Measurements from ENCODE around the gene GLA. TPM values are rescaled to one million over a fixed set of nuclear protein-coding genes. Genes with fewer than 3 reads are reported as not detected.
A peak's percentile ranks its signal among the peaks of the same experiment; 100 is the strongest.

Gene GLA
- total and polyA plus RNA-seq, 9 of the 15 experiments (the other 6 are each of a cell fraction or from before 2014, with no cell fraction given): 41.7 to 146 (median 73.8) TPM

DNA sequence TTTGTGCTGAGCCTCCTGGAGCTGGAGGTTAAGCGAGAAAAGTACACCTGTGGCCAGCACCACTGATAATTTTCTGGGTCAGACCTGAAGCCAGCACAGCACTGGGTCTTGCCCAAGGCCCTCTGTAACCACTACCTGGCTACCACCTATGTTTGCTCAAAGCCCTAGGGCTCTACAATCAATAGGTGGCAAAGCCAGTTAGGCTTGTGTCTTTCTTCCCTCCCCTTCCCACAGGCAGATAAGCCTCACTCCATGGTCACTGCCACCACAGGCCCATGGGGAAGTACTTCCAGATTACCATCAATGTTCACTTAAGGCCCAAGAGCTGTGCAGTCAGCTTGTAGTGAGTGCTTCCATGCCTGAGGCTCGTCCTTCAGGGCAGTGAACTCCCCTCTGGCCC is 42.4 kb upstream of the GLA start (continued):
- no peak for TF ChIP-seq SAP30 (IDR thresholded peaks at IDR 0.05; ENCODE audit: borderline replicate concordance, insufficient read depth, low read depth, low read length, poor library complexity, severe bottlenecking)
- TF ChIP-seq, protein P1, sequence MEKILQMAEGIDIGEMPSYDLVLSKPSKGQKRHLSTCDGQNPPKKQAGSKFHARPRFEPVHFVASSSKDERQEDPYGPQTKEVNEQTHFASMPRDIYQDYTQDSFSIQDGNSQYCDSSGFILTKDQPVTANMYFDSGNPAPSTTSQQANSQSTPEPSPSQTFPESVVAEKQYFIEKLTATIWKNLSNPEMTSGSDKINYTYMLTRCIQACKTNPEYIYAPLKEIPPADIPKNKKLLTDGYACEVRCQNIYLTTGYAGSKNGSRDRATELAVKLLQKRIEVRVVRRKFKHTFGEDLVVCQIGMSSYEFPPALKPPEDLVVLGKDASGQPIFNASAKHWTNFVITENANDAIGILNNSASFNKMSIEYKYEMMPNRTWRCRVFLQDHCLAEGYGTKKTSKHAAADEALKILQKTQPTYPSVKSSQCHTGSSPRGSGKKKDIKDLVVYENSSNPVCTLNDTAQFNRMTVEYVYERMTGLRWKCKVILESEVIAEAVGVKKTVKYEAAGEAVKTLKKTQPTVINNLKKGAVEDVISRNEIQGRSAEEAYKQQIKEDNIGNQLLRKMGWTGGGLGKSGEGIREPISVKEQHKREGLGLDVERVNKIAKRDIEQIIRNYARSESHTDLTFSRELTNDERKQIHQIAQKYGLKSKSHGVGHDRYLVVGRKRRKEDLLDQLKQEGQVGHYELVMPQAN (IDR thresholded peaks at IDR 0.05; ENCODE audit: borderline replicate concordance): no peak
- TF ChIP-seq, protein P2, sequence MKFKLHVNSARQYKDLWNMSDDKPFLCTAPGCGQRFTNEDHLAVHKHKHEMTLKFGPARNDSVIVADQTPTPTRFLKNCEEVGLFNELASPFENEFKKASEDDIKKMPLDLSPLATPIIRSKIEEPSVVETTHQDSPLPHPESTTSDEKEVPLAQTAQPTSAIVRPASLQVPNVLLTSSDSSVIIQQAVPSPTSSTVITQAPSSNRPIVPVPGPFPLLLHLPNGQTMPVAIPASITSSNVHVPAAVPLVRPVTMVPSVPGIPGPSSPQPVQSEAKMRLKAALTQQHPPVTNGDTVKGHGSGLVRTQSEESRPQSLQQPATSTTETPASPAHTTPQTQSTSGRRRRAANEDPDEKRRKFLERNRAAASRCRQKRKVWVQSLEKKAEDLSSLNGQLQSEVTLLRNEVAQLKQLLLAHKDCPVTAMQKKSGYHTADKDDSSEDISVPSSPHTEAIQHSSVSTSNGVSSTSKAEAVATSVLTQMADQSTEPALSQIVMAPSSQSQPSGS (CRISPR knock-in tag; IDR thresholded peaks at IDR 0.05): no peak

DNA sequence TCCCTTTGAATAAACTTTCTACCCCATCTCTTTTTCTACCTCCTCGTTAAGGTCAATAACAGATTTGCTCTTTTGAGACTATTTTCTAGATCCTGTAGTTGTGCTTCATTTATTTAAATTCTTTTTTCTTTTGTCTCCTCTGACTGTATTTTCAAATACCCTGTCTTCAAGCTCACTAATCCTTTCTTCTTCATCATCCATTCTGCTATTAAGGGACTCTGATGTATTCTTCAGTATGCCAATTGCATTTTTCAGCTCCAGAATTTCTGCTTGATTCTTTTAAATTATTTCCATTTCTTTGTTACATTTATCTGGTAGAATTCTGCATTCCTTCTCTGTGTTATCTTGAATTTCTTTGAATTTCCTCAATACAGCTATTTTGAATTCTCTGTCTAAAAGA is 41.6 kb upstream of the GLA start:
- WGBS (ENCODE audit: insufficient coverage, low coverage, missing lambda C conversion rate): 0% methylated on average over 1 of the region's 1 CpG
- no peak for FAIRE-seq
- Histone ChIP-seq H4K20me1 (replicated peaks; ENCODE audit: control insufficient read depth, insufficient read depth, low read length) (no peaks in the 10 kb centered on the region), H3K4me2 (ENCODE audit: insufficient read depth, low read length) (no peak overlapping the region), H3K79me2 (ENCODE audit: control insufficient read depth, insufficient read depth, low read length) (no peaks in the 10 kb centered on the region), H3K9me3 (replicated peaks; ENCODE audit: control insufficient read depth, insufficient read depth, low read depth, low read length) (no peaks in the 10 kb centered on the region), H3K4me3 (no peak overlapping the region), H2AFZ (ENCODE audit: low read depth, low read length) (no peak overlapping the region), H3K9me1 (ENCODE audit: control insufficient read depth, insufficient read depth, low read length) (no peaks in the 10 kb centered on the region), H3K9ac (ENCODE audit: insufficient read depth in 1 of 2, low read depth in 2 of 2, low read length in 2 of 2) (no peak overlapping the region), H3K27ac (ENCODE audit: extremely low read depth, low read depth, low read length) (no peak overlapping the region), H3K27me3 (ENCODE audit: control insufficient read depth in 2 of 2, insufficient read depth in 2 of 2, low read length in 2 of 2) (no peaks in the 10 kb centered on the region), H3K36me3 (ENCODE audit: control insufficient read depth, insufficient read depth, low read length) (no peaks in the 10 kb centered on the region), H3K4me1 (replicated peaks in 1 of 2; ENCODE audit: control insufficient read depth in 2 of 2, insufficient read depth in 2 of 2, low read length in 2 of 2) (no peaks in the 10 kb centered on the region; a peak in 1 of 5 replicates)
- no TSS peak for BruUV-seq (replicated peaks)
- ChIA-PET POLR2A (no interaction called here), CTCF (ENCODE audit: low intra/inter-chr PET ratio) (no interaction called here)
- peak; percentile 70; the same call in 1 of the 2 replicates for TF ChIP-seq ZFP30 (CRISPR knock-in tag; IDR thresholded peaks at IDR 0.05; ENCODE audit: borderline replicate concordance)
- no peak for TF ChIP-seq LEF1 (IDR thresholded peaks at IDR 0.05)
- TF ChIP-seq ZNF174 (CRISPR knock-in tag; IDR thresholded peaks at IDR 0.05): no peak
- in situ Hi-C loops (cut with MboI): no loop called here
- DNase-seq (ENCODE audit: extremely low read depth in 1 of 4, low spot score in 3 of 4): no peak
- no peak for ATAC-seq
- intact Hi-C loops (cut with micrococcal nuclease): no loop called here

Measured in K562 (cell line).